SHP77 treated with DMSO at 0.1 percent for 48 hours (cell line): ENCODE measurements around the gene NPAS3.

Experiments used
- DNase-seq: peaks from one replicate; lab custom pipeline; 2025; lab: John Stamatoyannopoulos, UW

NPAS3 gene

DNA sequence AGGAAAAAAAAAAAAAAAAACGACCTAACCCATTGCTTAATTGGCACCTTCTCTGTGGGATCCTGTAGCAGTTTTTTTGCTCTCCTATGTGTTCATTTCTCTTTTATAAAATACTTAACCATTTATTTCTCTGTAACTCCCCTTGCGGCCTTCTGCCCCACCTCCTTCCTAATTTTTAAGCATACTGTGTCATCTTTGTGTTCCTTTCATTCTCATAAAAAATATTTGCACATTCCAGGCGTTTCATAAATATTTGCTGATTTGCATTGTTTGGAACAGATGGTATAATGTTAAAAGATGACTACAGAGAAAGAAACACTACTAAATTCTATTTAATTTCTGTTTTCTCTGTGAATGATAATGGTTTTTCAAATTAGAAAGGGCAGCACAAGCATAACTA is 77.9 kb downstream of the NPAS3 start:
- DNase-seq, result no peak

DNA sequence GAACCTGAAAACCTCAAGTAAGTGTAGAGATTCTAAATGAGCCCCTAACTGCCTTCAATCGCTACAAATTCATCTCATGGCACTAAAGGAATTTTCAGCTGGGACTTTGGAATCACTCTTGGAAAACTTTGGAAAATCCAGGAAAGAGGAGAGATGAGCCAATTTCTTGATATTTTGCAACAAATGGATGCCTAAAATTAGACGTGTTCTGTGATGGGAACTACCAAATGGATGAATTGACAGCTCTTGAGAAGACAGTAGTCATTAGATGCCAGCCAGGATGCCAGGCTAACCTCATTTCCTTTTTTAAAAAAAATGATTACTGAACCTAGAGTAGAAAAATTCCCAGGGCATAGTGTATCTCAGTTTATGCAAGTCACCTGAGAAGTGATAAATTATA is 78.3 kb downstream of the NPAS3 start:
- no peak for DNase-seq

DNA sequence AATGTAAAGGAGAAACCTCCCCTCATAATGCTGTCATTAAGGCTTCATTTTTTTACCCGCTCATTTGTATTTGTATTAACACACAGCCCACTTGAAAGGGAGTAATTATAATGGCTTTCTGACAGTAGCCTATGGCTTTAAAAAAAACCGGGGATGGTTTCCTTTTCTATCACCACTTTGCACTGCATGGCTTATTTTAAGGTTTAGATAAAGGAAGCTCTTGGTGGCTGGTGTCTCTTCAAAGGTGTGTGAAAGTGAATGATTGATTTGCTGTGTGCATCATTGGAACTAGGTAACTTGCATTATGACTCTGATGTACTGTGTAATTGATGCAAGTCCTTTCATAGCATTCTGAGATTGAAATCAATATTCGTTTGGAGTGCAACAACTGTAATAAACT is 80.7 kb downstream of the NPAS3 start:
- DNase-seq, result no peak

DNA sequence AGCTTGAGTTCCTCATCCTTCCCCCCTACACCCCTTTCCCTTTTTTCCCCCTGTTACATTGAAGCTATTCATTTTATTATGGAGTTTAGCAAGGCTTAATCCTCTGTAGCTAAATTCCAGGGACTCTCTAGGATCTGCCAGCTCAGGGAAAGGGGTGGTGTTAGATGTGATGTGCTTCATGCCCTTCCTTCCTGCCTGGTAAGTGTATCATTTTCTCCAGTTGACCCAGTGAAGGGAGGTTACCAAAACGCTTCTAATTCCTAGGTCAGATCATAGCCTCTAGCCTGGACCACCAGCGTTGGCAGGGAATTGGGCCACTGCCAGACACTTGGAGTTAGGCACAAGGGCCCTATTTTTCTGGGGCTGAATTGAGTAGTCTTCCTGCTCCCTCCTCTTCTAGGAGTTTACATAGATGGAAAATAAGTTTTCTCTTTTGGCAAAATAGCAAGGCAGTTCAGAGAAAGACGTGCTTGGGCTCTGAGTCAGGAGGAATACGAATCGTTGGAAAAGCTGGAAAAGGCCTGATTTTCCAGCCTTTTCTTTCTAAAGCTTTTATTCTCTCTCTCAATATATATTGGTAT is 88.3 kb downstream of the NPAS3 start:
- no peak for DNase-seq

DNA sequence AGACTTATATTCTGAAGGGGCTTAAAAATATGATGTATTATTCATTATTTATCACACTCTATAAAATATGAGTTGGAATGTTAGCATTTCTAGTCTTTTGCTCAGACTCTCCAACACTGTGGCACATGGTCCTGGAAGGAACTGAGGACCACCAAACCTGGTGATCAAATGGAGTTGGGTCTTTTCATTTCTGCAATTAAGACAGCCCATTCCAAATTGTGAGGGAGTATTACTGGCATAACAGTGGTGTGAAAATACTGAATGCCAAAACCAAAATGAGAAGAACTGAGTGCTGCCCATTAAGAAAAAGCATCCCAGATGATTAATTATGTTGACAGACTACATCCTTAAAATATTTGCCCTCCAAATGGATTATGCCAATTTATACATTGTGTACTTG is 90.8 kb downstream of the NPAS3 start:
- DNase-seq, result no peak

DNA sequence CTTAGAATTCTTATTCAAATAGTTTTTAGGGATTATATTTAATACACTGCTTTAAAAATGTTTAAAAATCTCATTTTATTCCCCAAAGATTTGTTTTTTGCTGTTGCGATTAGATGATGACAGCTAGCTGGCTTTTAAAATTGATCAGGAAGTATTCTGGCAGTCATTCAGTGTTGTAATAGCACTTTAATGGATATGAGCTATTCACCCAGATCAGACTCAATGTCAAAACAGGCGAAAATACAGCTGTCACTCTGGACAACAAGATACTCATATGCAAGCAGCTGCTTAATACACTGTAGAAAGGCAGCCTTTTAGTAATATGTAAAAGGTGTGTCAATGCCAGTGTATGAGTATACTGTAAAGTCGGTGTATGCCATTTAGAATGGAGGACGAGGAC is 91.7 kb downstream of the NPAS3 start:
- DNase-seq, result no peak

DNA sequence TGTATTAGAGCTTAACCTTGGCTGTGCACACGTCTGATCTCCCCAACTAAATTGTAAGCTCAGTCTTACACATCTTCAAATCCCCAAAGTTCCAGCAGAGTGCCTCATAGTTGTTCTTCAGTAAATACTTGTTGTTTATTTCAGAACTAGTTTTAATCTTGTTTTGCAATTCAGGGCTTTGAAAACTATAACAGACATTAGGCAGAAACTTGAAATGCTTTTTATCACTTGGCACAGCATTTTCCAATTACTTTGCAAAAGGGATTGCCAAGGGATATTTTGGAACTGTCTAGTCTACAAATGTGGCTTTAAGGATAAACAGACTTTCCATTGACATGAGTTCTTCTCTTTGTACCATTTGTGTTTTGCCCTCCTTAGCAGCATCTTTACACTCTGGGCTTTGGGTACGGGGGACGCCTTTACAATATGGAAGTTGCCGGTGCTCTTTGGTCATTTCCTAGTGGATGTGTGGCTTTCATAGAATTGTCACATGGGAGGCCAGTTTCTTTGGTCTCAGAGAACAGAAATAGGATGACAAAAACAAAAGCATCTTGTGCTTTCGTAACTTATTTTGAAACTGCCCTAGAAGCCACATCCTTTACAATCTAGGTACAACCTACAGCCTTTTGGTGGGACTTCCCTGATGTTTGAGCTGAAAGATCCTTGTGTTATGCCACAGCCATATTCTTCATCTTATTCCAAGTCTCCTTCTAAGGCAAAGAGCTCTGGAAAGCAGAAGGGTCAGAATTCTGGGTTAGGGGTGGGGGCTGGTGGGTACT is 96.9 kb downstream of the NPAS3 start:
- DNase-seq, result no peak

DNA sequence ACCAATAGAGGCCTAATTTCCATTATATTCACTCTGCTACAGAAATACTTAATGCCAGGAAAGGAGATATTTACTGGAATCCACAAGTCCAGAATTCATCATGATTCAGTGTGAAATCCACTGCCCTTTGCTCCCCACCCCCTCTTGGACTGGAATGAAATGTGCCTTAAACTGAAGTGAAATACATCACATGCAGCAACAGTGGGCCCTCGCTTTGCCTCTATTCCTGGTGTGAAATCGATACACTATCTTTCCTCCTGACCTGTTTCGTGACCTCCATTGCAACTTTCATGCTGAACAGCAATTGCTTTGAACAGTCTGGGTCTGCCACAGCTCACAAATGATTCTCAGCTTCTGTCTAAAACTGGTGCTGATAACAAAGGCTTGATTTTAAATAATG is 100.6 kb downstream of the NPAS3 start:
- no peak for DNase-seq

DNA sequence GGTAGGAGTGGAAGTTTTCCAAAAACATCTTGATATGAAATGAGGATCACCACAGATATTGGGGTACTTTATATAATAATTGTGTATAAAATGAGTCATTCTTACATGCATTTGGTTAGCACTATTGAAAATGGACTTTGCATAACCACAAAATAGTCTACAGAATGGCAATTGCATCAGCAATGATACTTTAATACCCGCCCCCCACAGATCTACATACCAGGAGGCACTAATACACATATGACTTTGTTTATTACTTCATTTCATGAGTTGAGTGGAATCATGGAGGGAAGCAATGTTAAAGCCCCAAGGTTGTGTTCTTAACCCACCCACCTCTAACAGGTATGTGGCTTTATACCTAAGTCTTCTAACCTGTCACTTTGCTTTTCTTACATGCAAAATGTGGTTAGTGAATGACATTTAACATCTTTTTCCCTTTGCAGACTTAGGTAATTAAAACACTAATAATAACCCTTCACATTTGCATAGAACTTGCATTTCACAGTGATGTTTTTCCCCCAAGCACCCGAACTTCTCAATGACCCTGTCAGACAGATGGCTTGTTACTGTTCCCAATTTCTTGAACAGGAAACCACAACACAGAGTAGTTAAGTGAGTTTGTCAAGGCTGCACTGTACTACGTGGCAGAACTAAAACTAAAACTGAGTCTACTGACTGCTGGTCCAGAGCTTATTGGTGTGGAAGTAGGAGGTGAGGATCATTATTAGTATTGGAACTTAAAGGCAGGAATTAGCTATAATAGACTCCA is 101.9 kb downstream of the NPAS3 start:
- no peak for DNase-seq

DNA sequence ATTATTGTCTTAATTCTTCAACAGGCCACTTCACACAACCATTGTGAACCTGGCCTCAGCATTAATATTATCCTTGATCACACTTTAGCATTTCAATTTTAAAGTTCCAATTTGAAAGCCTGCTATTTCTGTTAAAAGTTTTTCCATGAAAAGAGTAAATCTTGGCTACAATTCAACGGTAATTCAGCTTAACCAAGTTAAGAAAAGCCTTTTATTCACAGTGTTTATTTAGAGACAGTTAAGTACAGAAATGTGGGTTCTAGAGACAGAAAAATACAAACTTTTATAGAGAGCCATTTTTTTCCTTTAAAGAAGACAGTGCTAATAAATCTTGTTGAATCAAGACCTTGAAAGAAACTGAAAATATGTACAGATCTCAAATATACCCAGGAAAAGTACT is 103.9 kb downstream of the NPAS3 start:
- DNase-seq, result no peak

DNA sequence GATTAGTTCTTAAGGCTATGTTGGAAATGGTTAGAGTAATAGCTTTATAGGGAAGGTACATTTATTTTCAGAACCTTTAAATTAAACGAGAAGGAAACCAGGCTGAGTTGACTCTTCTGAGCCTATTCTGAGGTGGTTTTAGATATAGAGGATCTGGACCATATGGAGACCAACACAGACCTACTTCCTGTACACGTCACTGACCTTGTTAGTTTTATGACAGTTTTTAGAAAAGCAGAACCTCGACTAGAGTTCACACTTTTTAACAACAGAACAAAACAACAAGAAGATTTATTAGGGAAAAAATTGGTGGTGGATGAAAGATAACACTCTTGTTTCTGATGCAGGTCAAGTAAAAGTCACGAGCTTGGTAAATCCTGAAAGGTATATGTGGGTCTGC is 107.1 kb downstream of the NPAS3 start:
- DNase-seq, result no peak

DNA sequence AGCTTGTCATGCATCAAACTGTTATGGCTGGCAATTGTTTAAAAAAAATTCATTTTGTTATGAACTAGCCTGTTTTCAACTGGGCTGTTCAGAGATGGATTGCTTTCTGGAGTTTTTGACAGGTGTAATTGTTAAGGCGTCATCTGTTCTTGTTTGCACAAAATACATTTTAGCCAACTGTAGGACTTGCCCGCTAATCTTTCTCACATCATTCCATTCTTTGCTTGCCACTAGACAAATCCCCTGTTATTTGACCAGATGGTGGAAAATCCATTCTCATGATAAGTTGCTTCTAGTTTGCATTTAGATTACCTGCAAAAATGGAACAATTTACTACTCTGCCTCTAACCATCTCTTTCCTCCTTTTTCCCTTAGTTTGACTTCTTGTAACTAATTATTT is 114.3 kb downstream of the NPAS3 start:
- peak; percentile 100 for DNase-seq

DNA sequence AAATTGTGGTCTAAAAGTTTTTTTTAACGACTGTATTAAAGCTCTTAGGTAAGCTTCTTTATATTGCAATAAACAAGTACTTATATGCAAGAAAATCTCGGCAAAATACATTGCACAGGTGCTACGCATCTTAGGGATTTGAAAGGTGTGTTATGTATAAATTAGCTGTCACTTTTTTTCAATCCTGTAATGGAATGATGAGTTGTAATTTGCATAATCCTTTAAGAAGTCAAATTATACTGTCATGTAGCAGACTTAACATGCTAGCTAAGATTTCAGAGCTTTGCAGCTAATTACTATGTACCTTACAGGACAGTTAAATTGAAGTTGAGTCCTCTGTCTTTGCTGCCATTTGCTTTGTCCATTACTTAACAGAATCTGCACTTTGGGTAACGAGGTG is 117.5 kb downstream of the NPAS3 start:
- DNase-seq, result no peak

DNA sequence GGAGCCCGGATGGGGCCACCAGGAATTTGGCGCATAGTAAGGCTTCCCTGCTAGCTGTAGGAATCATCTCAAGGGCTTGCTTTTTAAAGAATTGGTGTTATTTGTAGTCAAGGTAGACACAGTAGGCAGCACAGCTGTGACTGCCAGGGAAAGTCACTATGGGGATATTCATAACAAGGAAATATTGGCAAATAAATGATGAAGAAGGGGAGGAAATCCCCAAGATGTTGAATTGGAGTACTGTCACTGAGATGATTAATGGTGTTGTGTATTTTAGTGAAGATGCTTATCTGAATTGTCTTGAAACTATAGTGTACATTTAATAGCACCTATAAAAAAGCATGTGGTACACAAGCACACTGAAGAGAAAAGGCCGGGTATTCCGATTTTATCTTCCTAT is 118.9 kb downstream of the NPAS3 start:
- no peak for DNase-seq

DNA sequence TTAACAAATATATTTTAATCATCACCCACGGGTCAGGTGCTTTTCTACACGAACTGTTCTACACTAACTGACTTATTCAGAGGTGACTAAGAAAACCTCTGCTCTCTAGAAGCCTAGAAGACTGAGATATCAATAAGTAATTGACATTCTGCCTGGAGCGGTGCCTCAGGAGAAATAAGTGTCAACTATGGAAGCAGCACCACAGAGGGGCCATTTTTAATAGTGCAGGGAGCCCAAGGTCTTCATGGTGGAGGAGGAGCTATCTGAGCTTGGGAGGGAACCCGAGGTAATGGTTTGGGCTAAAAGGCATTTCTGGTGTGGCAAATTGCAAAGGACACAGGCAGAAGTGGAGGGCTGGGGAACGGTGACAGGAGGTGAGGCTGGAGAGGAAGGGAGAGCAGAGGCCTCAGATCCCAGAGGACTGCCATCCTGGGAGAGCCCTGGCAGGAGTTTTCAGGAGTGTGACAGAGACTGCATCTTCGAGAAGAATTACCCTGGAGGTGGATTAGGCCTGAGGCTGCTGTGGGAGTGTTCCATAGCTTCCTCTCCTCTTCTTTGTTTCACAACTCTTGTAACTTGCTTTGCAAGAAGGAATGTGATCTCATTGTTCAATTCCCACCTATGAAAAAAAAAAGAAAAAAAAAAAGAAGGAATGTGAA is 123.1 kb downstream of the NPAS3 start:
- DNase-seq, result no peak

DNA sequence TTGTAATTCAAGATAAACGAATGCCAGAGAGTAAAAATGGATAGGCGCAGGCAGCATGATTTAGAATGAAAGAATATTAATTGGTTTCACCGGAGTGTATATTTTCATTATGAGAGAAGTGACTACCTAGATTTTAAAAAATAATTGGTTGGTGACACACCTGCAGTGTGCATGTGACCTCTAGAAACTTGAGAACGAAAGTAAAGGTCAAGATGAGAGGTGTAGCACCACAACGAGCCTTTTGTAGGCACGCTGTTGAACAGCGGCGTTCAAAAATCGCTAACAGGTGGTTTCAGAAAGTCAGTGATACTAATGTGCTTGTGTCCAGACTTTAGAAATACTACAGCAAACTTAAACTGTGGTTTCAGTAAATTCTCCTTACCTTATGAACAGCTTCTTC is 123.8 kb downstream of the NPAS3 start:
- peak; percentile 73 for DNase-seq

DNA sequence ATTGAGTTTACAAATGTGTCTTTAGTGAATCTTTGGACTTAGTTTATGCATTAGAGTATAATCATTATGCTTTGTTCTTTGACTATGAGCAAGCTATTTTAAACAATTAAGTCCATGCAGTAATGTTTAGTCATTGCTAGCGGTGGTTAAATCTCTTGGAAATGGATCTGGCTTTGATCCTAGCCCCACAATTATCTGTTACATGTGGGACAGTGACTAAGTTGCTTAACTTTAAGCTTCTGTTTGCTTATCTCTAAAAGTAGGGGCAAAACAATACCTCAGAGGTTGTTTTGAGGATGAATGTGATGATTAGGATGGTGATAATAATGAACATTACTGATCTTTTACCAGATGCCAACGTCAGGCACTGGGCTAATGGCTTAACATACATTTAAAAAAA is 124.2 kb downstream of the NPAS3 start:
- no peak for DNase-seq

DNA sequence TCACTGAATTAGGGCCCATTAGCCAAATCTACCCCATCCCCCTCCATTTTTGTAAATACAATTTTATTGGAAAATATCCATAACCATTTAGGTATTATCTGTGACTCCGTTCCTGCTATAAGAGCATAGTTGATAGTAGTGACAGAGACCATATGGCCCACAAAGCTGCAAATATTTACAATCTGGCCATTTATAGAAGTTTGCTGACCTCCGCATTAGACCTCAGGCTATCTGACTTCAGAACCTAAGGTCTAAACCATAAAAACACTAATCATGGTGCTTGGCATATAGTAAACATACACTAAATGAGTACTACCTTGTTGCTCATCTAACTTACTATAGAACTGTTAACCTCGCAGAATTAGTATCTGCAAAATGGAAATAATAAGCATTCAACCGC is 124.8 kb downstream of the NPAS3 start:
- no peak for DNase-seq

DNA sequence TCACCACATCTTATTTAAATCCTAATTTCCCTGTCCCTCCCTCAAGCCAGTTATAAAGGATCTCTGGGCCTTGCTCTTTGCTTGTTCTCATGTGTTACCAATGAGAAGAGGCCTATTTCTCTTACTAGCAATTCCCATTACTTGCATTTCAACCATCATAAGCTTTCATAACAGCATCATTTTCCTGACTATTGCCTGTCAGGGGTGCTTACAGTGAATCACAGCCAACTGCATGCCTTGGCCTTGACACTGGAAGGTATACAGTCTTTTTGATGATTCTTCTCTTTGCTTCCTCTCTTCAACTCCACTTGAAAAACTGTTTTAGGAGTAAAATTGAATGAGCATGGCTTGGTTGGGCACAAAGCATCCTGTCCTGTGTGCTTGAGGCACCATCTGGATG is 127.0 kb downstream of the NPAS3 start:
- DNase-seq, result no peak

DNA sequence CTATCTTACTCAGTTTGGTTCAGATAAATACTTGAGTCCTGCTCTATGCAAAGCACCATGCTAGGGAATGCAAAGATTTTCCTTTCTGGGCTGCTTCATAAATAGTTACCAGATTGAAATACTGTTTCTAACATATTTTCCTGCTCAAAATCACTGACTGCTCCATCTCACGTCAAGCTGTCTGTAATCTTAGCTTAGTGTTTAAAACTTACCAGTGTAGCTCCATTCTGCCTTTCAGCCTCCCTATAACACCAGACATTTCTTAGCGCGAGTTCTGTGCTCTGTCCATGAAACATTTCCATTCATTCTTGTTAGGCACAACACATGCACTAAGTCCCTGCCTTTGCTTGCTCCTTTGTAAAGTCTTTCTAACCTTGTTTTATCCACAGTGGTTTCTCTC is 129.4 kb downstream of the NPAS3 start:
- no peak for DNase-seq

DNA sequence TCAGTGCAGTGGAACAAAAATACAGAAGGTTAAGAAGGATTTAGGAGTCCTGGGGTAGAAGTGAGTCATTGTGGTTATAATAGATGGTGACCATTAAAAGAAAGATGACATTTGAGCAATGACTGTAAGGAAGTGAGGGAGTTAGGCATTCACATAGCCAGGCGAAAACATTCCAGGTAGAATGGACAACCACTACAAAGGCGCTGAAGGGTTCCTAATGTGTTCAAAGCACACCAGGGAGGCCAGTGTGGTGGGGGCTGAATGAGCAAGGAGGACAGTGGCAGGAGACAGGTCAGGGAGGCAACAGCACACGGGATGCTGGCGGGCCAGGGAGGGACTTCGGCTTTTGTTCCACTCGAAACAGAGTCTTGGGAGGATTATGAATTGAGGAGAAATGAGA is 129.9 kb downstream of the NPAS3 start:
- DNase-seq, result no peak

DNA sequence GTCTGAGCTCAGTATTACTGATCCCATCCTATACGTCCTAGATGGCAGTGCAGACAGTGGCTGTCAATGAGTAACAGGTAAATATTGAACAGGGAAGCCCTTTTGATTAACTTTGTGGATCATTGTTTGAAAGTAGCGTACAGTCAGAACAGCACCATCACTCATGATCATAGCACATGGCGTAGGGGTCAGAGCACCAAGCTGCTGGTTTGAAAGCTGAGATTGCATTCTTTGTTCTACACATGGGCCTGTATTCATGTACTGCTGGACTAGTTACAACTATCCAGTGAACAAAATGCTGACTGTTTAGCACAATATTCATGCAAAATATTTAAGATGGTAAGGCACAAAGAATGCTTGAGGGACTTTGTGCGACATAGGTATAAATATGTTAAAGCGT is 131.8 kb downstream of the NPAS3 start:
- no peak for DNase-seq

DNA sequence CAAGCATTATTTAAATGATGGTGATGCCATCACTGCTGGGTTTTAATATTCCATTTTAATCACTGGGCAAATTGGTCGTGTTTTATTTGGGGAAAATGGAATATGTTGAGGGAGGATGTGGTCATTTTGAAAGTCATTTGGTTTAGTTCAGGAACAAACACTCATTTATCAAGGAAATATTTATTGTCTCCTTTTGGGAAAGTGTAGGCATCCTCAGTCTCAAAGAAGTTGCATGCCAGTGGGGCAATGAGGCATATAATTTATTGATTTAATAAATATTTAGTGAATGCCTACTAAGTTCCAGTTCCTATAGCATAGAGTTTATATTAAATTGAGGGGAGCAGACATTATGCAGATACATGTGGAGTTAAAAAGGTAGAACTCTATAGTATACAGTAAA is 134.3 kb downstream of the NPAS3 start:
- DNase-seq, result no peak
